GM21723 (cell line): ENCODE results near the gene FAR2.
"Not testable (repeated sequence)": the region's sequence is repeated elsewhere in the genome, so short reads cannot be mapped to it uniquely, and the experiment has no call there.

ENCODE experiments used
- ATAC-seq: cut with Tn5 transposase; IDR thresholded peaks from one replicate; pipeline ENCODE4 v1.9.1; 2021; ENCODE audit warnings: mild to moderate bottlenecking, moderate library complexity; ENCODE audit not compliant: unreplicated experiment

The FAR2 gene

DNA sequence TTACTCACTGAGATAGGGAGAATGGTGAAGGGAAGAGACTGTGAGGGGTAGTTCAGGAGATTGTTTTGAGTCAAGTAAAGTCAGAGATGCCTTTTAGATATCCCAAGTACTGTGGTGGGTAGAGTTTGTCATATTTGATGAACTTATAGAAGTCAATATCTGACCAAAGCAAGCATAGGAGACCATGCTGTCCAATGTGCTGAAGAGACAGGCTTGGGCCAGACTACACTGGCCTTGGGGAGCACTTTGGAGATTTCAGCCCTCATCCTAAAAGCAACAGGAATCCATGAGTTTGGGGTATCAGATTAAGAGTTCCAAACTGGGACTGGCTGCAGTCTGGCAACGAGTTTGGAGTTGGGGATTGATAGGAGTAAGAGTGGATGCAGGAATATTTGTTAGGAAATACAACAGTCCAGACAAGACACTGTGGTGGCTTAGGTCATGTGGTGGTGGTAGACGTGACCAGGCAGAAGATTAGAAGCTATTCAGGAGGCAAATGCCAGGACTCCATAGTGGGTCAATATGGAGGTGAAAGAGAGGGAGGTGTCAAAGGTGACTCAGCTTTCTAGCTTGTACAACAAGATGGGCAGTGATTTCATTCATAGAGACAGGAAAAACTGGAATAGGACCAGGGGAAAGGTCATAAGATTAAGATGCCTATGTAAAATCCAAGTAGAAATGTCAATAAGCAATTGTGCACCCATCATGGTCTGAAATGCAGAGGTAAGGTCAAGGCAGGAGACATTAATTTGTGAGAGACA lies 81.9 kb downstream of the FAR2 start:
- no peak for ATAC-seq

GRCh38 chr12:29232086-29232485 lies 83.0 kb downstream of the FAR2 start:
- ATAC-seq, result no peak

- ATAC-seq, result no peak
Observed at GRCh38 chr12:29234552-29234951, 85.5 kb downstream of the FAR2 start.

DNA sequence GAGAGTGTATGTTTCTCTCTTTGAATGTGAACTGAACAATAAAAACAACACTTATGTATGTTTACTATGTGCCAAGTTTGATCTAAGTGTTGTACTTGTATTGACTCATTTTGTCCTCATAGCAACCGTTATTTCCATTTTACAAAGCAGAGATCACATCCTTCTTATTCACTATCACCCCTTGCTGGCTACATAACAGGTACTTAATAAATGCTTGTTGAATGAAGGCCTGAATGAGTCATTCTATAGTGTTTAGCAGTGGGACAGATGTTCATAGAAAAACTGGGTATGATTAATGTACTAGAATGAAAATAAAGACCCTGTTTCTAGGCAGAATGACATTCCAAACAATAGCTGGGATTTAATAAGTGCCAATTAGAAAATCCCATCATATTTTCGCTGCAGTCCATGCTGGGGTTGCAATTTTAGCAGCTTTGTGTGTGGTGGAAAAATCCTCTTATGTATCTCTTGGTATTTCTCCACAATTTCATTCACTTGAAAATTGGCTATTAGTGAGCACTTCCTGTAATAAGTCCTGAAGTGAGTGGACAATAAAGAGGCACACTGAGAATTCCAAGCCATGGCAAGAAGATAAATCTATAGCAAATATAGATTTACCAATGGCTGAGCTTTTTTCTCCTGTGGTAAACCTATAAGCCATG lies 86.0 kb downstream of the FAR2 start:
- no peak for ATAC-seq

GRCh38 chr12:29238822-29239291 lies 89.8 kb downstream of the FAR2 start:
- no peak for ATAC-seq

GRCh38 chr12:29239336-29239735 lies 90.3 kb downstream of the FAR2 start:
- ATAC-seq, result no peak

GRCh38 chr12:29240441-29240840 lies 91.4 kb downstream of the FAR2 start:
- ATAC-seq, result no peak

DNA sequence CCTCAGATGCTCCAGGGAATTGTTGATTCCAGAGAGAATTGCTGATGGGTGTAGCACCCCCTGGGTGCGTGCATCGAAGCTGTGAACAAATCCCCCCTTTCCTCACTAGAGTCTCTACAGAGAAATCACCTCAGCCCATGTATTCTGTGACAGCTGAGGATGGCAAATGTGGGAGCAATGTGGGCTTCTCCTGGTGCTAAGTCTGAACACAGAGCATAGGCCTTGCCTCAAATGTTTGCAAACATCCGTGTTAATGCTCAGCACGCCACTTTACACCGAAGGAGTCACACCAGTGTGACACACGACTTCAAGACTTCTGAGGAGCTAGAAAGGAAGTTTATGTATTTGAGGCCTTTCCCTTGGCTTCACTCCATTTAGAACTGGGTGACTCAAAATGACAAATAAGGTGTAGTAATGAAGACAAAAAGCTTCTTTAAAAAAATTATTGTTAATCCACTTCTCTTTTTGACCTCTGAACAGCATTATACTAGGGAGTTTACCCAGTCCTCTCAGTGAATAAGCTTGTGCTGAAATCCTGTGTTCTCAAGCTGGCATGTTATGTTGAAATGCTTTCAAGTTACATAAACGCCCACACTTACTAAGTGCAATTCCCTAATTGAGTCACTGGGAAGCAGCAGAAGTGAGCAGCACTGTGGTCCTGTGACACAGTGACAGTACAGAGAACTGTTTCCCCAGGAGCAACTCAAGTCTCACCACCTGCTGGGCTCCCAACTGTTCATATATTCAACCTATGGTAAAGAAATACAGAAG lies 92.9 kb downstream of the FAR2 start:
- peak; percentile 90 for ATAC-seq

GRCh38 chr12:29242921-29243431 lies 93.9 kb downstream of the FAR2 start:
- no peak for ATAC-seq

- ATAC-seq, result no peak
Observed at GRCh38 chr12:29244159-29244765, 95.2 kb downstream of the FAR2 start.

GRCh38 chr12:29245246-29245645 lies 96.2 kb downstream of the FAR2 start:
- no peak for ATAC-seq

GRCh38 chr12:29249930-29250329 lies 100.9 kb downstream of the FAR2 start:
- no peak for ATAC-seq

GRCh38 chr12:29253906-29254625 lies 105.0 kb downstream of the FAR2 start:
- ATAC-seq, result no peak

DNA sequence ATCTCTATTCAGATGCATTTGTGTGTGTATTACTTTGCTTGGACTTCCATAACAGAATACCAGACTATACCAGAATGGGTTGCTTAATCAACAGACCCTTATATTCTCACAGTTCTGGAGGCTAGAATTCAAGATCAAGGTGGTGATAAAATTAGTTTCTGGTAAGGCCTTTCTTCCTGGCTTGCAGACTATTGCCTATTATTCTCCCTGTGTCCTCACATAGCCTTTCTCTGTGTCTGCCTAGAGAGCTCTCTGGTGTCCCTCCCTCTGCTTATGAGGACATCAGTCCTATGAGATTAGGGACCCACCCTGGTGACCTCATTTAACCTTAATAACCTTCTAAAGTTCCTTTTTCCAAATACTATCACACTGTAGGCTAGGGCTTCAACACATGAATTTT lies 106.0 kb downstream of the FAR2 start:
- ATAC-seq, result no peak

DNA sequence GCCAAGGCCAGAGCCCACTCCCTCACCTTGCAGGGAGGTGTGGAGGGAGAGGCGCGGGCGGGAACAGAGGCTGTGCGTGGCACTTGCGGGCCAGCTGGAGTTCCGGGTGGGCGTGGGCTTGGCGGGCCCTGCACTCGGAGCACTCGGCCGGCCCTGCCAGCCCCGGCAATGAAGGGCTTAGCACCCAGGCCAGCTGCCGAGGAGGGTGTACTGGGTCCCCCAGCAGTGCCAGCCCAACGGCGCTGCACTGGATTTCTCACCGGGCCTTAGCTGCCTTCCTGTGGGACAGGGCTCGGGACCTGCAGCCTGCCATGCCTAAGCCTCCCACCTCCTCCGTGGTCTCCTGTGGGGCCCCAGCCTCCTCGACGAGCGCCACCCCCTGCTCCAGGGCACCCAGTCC lies 107.5 kb downstream of the FAR2 start:
- no peak for ATAC-seq

GRCh38 chr12:29257687-29258086 lies 108.6 kb downstream of the FAR2 start:
- not testable (repeated sequence) for ATAC-seq

GRCh38 chr12:29264424-29264823 lies 115.3 kb downstream of the FAR2 start:
- no peak for ATAC-seq

GRCh38 chr12:29269706-29270408 lies 120.8 kb downstream of the FAR2 start:
- no peak for ATAC-seq

DNA sequence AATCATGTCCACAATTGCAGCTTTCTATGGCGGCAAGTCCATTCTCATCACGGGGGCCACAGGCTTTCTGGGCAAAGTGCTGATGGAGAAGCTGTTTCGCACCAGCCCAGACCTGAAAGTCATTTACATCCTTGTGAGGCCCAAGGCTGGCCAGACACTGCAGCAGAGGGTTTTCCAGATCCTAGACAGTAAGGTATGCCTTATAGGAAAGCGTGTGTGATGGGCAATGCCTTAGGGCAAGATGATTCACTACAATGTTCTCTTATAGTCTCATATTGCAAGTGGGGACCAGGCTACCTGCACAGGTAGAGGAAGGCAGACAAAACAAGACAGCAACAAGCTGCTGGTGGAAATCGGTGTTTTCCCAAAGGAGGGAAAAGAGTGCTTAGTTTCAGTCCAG lies 121.4 kb downstream of the FAR2 start:
- ATAC-seq, result no peak
